GM19043 (cell line): ENCODE data around the gene CSMD2.
"Not testable (repeated sequence)": the region's sequence is repeated elsewhere in the genome, so short reads cannot be mapped to it uniquely, and the experiment has no call there.

Experiments used
- ATAC-seq: cut with Tn5 transposase; IDR thresholded peaks from one replicate; pipeline ENCODE4 v1.9.1; 2021; ENCODE audit warnings: low read depth; ENCODE audit not compliant: unreplicated experiment

Gene CSMD2

DNA sequence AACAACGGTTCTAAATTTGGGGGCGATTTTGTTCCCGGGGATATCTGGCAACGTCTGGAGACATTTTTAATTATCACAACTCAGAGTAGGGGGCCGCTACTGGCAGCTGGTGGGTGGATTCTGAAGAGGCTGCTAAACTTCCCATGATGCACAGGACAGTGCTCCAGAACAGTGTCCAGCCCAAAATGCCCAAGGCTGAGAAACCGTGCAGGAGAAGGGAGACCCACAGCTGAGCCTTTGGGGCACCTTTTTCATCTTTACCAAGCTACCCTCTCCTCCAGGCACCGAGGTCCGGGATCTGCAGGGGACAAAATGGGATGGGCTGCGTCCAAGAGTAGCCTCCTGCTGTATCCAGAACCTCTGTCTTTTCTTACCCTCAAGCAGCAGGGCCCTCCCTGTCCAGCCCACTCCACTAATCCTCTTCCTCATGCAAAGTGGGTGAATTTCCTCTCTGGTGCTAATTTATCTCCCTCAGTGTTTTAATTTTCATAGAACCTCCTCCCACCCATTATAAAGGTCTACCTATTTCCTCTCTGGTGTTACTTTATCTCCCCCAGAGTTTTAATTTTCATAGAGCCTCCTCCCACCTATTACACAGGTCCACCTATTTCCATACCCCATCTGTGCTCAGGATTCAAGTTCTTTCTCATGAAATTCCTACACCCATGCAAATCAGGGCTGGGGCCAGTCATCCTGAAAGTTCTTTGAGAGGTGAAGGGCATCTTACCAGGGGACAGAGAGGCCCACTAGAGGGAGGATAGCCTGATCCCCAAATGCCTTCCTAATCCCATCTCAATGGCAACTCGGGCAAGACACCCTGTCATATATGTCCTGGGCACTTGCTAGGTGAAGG is 42.7 kb downstream of the CSMD2 start:
- no peak for ATAC-seq

DNA sequence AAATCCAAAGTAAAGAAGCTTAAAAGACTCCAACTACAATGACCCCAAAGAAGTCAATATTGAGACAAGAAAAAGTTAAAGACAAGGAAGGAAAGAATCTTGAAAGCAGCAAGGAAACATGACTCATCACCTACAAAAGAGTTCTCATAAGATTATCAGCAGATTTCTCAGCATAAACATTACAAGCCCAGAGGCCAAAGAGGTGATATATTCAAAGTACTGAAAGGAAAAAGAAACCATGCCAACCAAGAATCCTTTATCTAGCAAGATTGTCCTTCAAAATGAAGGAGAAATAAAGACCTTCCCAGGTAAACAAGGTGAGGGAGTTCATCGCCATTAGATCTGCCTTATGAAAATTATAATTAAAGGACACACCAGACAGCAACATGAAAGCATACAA is 49.8 kb downstream of the CSMD2 start:
- no peak for ATAC-seq

DNA sequence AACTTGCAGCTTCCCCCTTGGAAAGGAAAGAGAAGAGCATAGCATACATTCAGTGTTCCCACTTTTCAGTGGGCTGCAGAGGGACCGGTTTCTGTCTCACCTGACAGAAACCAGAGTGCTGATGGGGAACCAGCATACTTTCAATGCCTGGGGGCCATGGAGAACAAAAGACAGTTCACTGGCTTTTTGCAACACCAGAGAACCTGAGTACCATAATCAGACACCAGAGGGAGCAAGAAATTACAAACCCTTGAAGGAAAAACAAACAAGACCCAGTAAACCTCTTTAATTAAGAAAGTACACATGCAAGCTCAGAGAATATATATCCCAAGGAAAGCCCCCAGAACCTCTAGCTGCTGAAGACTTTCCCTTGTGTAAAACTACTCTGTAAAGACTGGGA is 51.1 kb downstream of the CSMD2 start:
- no peak for ATAC-seq

DNA sequence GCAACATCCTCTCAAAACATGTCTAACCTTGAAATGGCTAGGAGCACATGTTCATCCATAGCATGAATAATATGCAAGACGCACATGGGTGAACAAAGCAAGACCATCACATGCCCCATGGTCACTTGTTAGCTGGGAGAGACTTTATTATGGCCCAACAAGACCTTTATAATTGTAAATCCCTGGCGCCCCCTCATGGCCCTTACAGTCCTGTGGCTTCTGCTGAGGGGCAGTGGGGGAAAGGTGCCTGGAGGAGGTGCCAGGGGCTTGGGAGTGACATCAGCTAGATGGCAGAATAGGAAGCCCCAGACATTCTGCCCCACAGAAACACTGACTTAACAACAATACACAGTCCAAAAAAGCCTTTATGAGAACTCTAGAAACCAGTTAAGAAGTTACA is 51.7 kb downstream of the CSMD2 start:
- ATAC-seq: no peak

DNA sequence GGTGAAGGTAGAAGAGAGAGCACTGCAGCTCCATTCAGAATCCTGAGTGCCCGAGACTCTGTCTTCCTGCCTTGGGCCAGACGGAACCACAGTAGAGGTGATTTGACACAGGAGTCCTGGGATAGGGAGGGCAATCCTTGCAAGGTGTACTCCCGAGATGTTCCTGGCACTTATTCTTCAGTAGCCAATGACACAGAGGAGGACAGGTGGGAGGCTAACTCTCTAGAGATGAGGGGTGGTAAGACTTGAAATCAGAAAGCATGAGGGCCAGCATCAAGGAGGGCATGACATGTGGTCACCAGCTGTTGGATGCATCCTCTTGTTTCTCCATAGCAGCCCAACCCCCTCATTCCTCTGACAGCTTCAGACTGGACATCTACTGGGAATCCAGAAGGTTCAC is 56.3 kb downstream of the CSMD2 start:
- ATAC-seq: no peak

DNA sequence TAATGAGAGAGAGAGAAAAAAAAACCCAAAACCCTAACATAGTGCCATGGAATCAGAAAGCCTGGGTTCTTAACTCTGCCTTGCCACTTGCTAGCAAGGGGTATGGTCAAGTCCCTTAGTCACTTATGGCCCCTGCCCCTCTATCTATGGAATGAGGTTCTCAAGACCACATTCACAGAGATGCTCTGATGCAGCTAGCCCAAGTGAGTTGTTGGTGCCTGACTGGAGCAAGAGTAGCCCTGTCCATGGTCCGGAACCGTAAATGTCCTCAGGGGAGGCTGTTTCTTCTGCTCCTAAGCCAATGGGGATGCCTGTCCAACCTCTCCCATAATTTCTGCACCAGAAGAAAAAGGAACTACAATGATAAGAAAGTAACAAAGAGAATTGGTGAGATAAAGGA is 56.8 kb downstream of the CSMD2 start:
- no peak for ATAC-seq

DNA sequence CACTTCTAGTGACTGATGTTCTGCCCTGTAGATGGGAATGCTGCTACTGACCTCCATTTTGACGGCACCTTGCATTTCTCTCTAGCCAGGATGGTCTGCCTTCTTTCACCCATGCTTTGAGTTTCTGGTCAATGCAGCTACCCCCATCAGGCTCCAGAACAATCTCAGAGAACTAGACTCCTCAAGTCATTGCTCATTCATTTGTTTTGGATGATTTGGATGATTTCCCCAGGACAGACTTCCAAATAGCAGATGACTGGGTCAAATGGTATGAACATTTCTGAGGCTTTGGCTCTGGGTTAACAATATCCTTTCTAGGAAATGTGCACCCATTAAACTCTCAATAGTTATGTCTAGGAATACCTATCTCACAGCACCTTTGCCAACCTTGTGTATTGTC is 63.9 kb downstream of the CSMD2 start:
- ATAC-seq: no peak

DNA sequence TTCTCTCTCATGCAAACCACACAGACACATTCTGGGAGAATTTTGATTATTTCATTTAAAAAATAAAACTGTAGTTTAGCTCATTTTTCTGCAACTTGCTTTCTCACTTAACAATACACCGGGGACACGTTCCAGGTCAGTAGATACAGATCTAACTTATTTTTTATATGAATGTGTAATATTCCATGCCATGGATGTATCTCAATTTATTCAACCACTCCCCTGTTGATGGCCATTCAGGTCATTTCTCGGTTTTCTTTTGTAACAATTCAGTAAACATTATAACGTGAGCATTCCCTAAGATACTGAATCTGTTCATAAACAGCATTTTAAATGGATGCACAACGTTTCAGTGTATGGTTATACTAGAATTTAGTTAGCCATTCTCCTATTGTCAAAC is 64.7 kb downstream of the CSMD2 start:
- no peak for ATAC-seq

DNA sequence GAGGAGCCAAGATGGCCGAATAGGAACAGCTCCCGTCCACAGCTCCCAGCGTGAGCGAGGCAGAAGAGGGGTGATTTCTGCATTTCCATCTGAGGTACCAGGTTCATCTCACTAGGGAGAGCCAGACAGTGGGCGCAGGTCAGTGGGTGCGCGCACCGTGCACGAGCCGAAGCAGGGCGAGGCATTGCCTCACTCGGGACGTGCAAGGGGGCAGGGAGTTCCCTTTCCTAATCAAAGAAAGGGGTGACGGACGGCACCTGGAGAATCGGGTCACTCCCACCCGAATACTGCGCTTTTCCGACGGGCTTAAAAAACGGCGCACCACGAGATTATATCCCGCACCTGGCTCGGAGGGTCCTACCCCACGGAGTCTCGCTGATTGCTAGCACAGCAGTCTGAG is 72.6 kb downstream of the CSMD2 start:
- ATAC-seq: not testable (repeated sequence)

DNA sequence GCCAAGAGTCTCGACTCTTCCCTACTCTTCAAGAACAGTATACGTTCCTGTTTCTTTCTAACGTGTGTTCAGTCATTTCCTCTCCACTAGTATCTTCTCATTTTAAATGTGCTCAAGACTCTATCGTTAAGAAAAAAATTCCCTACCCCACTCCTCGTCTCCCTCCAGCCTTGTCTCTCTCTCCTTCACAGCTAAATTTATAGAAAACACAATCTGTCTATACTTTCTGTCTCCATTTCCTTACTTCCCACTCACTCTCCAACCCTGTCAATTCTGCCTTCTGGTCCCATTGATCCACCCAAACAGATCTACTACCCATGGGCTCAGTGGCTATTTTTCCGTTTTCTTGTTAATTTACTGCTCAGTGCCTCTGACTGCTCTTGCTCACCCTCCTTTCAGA is 75.3 kb downstream of the CSMD2 start:
- no peak for ATAC-seq

DNA sequence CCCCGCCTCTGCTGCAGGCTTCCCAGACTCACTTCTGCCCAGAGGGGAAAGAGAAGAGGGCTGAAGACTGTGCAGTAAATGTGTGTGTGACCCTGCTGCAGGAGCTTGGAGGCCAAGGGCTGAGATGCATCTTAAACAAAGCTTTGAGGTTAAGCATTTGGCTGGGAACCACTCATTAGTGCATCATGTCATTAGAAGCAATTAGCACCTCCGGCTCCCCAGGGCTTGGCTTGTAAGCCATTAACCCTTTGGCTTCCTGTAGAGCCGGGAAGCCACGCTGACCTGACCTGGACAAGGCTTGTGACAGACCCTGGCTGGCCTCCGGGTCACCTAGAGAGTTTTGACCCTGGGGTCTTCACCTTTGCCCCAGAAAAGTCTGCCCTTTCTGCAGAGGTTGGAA is 77.0 kb downstream of the CSMD2 start:
- ATAC-seq: no peak

DNA sequence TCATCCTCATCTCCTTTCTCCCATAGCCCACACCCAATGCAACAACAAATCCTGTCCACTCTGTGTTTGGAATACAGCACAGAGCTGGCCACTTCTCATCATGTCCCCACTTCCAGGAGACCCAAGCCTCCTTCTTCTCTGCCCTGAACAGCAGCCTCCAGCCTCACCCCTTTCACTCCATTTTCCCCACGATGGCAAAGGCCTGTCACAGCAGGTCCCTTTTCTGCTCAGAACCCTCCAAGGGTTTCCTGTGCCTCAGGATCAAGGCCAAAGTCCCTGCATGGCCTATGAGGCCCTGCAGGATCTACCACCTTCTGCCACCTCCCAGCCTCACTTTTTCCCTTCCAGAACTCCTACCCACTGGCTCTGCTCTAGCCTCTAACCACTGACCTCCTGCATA is 78.5 kb downstream of the CSMD2 start:
- ATAC-seq: no peak

DNA sequence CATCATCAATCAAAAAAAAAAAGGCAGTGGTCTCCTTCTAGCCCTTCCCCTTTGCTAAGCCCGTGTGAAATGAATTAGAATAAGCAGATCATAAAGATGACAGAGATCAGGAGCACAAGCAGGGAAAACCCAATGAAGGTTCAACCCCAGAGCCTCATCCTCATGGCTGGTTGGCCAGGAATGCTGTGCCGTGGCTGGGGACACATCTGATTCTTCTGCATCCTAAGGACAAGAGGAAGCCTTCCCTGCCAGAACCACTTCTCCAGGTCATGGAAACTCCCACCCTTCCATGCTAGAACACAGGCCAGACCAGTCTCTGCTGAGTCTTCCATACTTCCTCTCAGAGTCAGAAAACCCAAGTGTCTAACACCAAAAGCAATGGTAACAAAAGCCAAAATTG is 81.1 kb downstream of the CSMD2 start:
- no peak for ATAC-seq

DNA sequence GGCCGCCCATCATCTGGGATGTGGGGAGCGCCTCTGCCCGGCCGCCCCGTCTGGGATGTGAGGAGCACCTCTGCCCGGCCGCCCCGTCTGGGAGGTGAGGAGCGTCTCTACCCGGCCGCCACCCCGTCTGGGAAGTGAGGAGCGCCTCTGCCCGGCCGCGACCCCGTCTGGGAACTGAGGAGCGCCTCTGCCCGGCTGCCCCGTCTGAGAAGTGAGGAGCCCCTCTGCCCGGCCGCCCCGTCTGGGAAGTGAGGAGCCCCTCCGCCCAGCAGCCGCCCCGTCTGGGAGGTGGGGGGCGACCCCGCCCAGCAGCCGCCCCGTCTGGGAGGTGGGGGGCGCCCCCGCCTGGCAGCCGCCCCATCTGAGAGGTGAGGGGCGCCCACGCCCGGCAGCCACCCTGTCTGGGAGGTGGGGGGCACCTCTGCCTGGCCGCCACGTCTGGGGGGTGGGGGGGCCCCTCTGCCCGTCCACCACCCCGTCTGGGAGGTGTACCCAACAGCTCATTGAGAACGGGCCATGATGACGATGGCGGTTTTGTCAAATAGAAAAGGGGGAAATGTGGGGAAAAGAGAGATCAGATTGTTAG is 82.9 kb downstream of the CSMD2 start:
- not testable (repeated sequence) for ATAC-seq

DNA sequence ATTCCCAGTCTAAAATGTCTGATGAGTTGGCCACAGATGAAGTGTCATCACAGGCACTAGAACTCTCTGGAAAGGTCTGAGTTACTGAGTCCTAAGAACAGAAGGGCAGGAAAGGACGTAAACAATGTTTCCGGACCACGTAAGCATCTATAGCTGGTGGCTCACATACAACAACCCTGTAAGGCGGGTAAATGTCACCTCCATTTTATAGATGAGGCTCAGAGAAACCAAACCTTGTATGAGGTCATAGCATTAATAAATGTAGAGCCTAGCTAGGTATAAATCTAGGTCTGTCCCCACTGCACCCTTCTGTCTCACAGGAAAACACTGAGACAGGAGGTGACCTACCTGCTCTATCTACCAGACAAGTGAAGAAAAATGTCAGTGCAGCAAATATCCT is 86.6 kb downstream of the CSMD2 start:
- ATAC-seq: no peak

DNA sequence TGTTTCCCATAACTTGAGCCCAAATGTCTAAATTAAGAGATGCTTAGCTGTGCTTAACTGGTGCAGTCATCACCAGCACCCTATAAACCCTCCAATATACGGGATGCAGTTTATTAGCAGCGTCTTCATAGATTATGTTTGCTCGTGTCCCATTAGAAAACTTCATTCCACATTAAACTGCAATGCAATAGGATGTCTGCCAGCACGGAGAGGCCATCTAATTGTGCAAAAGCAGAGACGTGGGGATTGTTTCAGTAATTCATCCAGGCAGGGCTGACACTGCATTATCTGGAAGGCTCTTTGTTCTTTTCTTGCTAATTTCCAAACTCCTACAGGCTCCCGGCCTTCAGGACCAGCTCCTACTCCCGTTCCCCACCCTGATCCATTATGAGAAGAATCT is 89.5 kb downstream of the CSMD2 start:
- ATAC-seq: no peak

DNA sequence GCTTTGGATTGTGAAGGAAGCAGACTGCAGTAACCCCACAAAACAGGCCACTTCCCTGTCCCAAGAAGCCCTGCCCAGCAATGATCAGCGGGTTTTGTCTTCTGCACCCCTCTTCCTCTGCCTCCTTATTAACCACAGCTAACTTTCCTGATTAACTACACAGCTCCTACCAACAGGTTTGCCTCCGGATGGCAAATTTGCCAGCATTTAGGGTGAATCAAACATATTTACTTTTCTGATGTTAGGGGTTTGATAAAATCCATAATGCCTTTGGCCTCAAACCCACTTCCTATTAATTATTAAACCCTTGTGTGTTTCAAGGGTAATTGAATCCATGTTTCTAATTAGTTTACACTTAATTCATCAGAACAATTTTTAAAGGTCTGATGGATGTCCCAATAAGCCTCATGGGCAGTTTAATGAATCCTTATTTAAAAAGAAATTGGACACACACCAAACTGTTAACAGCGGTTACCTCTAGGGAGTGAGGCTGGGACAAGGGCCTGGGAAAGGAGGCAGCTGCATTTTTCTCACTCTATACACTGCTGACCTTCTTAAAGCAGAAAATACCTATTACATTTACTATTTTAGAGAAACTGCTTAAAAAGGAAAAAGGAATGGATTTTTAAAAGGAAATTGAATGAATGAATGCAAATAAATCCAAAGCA is 91.9 kb downstream of the CSMD2 start:
- ATAC-seq: no peak

DNA sequence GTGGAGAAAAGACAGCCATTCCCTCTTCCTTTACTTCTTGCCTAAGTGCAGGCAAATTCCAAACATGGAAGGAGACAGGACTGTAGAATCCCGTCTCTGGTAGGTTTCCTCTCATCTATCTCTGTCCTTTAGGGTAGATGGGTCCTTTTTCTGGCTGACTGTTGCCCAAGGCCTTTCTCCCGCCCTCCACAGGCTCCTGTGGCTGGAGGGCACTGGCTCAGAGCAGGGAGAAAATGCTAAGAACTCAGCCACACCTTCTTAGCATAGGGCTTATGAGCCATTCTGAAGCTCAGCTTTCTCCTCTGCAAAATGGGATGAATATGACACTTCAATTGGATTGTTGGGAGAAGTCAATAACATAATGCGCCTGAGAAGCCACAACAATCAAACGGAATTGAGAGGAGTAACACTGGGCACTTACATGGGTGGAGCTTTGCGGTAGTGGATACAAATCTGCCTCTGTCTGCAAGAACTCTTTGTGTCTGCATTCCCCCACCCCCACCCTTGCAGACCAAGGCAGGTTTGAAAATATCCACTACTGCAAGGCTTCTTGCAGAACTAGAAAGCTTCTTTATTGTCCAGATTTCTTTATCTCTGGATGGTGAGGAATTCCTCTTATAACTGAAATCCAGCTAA is 94.7 kb downstream of the CSMD2 start:
- no peak for ATAC-seq

DNA sequence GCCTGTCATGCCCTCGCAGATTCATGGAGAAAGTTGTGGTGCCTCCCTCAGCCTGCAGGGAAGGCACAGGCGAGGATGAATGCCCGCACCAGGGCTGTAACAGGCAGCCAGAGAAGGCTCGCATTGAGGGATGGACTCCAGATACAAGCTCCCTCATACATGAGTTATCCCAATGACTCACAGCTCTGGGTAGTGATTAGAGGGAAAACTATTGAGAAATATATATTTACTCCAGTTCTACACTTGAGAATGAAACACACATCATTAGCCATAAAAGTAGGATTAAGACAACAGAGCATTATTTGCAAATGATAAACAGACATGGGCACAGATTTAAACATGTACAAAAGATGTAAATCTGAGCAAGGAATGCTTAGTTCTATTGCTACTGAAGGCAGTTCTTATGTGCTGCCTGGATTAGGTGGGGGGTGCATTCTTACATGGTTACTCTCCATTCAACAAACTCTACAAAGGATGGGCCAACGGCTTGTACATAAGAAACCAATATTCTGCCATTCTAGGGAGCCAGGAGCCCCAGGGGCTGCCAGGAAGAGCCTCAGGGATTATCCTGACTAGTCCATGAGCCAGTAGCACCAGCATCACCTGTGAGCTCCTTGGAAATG is 97.9 kb downstream of the CSMD2 start:
- no peak for ATAC-seq

DNA sequence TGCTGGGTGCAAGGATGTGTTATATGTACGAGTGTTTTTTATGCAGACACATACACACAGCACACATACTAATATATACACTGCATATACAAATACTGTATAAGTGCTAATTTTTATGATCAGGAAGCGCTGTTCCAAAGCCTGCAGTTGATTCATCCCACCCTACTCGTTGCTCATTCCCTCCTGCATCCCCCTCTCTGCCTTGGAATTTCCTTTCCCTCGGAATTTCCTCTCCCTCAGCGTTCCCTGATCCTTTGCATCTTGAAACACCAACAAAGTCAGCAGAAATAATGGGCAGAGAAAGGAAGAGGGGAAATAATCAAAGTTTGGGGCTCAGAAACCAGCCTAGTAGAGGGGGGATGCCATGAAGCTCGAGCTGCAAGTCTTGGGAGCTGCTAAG is 98.9 kb downstream of the CSMD2 start:
- ATAC-seq: no peak

DNA sequence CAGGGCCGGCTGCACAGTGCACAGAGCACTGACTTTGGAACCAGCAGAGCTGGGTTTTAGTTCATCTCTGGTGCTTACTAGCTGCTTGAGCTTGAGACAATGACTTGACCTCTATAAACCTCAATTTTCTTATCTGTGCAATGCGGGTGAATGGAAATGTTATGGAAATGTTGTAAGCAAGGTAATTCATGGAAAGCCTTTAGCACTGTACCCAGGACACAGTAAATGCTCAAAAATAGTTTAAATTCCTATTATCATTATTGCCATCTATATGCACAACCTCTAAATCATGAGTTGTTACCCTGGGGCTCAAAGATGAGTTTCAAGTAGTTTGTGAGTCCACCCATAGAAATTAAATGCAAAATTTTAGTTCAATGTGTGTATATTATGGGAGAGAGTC is 99.5 kb downstream of the CSMD2 start:
- ATAC-seq: no peak
